ENCODE results near the gene PTGR2.

GRCh38 chr14:73823339-73823885 is 28.2 kb upstream of the PTGR2 start:
- no peak for TF ChIP-seq CTCF (IDR thresholded peaks at IDR 0.05; ENCODE audit: low read length)
- TF ChIP-seq EZH2 (IDR thresholded peaks at IDR 0.05; ENCODE audit: borderline replicate concordance, low read length), result no peak

All from OCI-LY1 (cell line).